Right renal pelvis (tissue), 4 donors: ENCODE measurements around the gene SMIM38. TPM values are rescaled to one million over a fixed set of nuclear protein-coding genes. Genes with fewer than 3 reads are reported as not detected.
"Not testable (repeated sequence)": the region's sequence is repeated elsewhere in the genome, so short reads cannot be mapped to it uniquely, and the experiment has no call there.

Experiments
- DNase-seq, 4 donors: peaks; one replicate each; pipeline ENCODE4 v3.0.0-alpha.2; 2013; ENCODE audit warnings: low read depth in 4 of 4, low spot score in 3 of 4, missing footprints in 1 of 4
- polyA plus RNA-seq, 4 donors: library from polyadenylated mRNA; unstranded; fragments of 120-200 nt; gene quantifications; one replicate each; pipeline ENCODE4 v1.2.1, GENCODE V29; 2013; ENCODE audit not compliant: insufficient read length in 4 of 4

SMIM38 gene
- polyA plus RNA-seq, 4 donors = 0.35 to 1.1 (median 0.47) TPM

DNA sequence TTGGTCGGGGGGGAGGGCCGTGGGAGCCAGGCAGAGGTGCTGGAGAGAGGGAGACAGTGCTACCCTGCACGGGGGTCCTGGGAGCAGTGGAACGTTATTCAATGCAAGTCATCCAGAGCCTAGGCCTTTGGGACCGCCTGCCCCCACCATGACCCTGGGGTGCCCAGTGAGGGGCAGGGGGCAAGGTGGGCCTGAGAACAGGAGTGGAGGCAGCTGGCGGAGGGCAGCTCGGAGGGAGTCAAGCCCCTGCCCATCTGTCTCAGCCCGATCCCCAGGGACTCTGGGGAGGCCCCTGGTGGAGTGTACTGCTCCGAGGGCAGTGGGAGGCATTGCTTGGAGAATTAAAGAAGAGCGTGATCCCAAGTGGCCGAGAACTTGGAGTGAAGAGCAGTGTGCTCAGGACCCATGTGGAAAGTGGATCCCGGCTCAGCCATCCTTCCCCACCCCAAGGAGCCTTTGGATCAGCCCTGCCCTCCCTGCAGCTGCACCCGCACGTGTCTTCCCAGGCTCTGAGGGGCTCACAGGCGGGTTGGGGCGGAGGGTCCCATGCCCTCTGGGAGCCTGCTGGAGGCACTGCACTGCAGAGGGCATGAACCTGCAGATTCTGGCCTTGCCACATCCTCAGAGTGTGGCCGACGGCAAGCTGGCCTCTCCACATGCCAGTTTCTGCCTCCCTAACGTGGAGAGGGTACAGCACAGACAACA lies 34.0 kb upstream of the SMIM38 start:
- no peak for DNase-seq

DNA sequence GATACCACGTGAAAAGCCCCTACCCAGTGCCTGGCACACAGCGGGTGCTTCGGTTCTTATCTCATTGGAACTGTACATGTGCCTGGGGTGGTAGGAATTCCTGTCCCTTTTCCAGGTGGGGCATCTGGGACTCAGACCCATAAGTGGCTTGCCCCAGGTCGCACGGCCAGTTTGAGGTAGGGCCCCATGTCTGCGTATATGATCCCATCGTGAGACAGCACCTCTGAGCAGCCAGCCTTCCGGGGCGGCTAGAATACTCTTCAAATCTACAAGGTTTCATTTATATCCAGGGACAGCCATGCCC lies 33.5 kb upstream of the SMIM38 start:
- DNase-seq = no peak

DNA sequence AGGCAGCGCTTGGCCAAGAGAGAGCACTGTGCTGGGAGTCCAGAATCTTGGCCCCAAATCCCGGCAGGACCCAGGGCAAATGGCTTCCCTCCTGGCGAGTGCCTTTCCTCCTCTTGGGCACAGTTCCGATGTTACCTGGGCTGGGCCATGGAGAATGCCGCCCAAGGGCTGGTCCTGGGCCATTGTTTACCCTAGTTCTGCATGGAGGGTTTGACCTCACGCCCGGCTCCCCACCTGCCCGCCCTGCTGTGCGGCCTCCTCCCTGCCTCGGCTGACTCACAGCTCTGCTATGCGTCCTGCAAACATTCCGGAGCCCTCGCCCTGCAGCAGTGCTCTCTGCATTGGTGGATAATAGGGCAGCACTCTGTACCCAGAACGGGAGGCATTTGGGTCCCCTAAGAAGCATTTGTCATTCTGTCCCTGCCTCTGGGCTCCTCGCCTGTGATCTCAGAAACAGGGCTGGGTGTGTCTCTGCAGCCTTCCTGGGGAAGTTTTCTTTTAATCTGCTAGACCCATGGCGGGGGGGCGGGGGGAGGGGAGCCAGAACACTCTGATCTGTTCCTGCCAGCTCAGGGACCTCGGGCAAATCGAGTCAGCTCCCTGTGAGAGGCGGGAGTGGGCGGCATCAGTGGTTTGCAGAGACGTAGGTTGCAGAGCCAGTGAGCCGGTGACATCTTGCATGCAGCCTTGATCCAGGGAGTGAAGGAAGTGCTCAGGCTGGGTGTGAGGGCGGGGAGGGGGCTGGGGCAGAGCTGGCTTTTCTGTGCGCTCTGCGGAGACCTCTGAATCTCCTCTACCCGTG lies 32.9 kb upstream of the SMIM38 start:
- DNase-seq = no peak

DNA sequence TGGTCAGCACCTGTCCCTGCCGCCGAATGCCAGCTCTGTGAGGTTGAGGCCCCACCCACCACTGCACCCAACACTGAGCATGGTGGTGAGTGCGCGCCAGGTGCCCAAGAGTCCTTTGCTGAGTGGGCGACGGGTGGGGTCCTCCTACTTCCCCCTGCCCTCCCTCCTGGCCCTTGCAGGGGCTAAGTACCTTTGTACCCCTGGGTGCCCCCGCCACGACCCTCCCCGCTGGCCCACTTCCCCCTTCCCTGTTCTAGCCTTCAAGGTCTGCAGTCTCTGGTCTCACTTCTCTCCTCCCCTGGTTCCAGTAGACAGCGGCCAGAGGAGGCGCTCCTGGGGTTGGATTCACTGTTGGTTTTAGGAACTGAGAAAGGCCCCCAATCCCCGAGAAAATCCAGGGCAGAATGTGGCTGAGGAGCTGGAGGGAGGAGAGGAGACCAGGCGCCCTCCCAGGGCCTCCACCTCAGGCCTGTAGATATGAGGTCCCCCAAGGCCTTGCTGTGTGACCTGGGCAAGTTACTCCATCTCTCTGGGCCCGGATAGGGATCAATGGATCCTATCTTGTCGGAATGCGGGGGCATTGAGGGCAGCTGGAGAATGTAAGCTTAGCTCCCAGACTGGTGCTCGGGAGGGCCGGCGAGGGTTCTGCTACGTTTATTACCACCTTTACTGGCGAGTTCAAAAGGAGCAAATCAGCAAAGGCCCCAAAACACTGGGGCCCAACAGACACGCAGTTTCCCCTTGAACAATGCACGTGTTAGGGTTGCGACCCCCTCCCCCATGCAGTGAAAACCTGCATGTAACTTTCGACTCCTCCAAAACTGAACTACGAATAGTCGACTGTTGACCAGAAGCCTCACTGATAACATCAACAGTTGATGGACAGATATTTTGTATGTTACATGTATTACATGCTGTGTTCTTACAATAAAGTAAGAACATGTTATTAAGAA lies 31.9 kb upstream of the SMIM38 start:
- DNase-seq = no peak

DNA sequence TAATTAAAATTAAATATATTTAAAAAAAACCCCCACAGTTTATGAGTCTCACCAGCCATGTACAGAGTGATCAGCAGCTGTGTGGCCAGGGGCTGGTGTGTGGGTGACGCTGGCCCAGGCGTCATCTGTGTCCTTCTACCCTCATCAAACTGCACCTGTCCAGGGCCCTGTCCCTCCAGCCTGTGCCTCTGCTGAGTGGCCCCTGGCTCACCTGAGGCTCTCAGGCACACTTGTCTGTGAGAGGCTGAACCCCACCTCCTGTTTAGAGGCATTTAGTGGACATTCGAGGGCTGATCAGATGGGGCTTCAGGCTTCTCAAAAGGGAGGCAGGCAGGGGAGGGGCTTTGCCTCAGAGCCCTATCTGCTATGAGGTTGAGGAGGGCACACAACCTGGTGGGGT lies 29.9 kb upstream of the SMIM38 start:
- DNase-seq = no peak

DNA sequence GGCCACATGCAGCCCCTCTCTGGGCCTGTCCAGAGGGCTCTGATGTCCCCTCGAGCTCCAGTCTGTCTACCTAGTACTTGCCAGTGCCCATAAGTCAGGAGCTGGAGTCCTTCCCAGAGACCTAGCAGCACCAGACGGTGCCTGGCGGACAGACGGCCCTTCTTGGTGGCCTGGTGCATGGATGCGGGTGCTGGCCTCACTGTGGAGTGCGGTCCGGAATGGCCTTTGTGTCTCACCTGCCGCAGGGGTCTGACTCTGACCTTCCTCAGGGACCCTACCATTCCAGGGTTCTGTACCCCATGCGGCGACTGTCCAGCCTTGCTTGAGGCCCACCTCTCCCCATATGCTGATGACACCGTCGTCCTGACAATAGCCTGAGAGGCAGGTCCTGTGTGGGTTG lies 29.4 kb upstream of the SMIM38 start:
- DNase-seq = no peak

DNA sequence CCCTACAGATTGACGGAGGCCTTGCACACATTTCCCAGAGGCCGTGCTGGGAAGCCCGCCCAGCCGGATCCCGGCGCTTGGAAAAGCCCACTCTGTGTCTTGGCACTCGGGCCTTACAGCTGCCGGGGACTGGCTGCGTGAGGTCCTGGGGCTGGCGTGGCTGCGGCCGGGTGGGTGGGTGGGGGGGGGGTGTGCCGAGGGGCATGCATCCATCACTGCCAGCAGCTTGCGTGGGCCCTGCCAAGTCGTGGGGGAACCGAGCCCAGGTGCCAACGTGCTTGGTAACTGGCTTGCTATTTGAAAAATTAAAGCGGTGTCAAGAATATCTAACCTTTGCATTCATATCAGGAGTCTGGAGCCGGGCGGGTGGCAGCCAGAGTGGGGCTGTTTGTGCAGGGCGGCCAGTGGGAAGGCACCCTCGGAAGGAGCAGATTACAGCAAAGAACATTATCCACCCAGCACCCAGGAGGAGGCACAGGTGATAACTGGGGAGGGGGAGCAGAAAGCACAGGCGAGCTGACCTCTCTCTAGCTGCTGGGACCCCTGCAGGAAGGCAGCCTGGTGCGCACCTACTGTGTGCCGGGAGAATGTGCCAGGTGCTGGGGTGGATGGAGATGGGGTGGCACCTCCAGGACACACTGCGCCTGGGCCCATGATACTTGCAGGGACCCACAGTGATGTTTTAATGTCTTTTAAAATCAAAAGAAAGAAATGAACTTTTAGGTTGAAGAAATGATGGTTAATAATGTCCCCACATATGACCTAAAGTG lies 28.5 kb upstream of the SMIM38 start:
- DNase-seq = no peak

DNA sequence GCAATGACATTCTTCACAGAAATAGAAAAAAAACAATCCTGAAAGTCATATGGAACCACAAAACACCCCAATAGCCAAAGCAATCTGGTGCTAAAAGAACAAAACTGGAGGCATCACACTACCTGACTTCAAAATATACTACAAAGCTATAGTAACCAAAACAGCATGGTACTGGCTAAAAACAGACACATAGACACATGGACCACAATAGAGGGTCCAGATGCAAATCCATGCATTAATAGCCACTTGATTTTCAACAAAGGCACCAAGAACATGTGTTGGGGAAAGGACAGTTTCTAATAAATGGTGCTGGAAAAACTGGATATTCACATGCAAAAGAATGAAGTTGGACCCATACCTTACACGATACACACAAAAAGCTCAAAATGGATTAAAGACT lies 27.9 kb upstream of the SMIM38 start:
- no peak for DNase-seq

DNA sequence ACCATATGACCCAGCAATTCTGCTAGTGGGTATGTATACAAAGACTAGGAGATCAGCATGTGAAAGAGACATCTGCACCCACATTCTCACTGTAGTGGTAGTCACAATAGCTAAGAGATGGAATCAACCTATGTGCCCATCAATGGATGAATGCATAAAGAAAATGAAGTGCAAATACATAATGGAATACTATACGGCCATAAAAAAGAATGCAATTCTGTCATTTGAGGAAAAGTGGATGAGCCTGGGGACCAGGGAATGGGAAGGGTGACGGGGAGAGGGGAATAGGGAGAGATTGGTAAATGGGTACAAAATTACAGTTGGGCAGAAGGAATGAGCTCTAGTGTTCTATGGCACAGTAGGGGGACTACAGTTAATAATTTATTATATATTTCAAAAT lies 26.7 kb upstream of the SMIM38 start:
- no peak for DNase-seq

DNA sequence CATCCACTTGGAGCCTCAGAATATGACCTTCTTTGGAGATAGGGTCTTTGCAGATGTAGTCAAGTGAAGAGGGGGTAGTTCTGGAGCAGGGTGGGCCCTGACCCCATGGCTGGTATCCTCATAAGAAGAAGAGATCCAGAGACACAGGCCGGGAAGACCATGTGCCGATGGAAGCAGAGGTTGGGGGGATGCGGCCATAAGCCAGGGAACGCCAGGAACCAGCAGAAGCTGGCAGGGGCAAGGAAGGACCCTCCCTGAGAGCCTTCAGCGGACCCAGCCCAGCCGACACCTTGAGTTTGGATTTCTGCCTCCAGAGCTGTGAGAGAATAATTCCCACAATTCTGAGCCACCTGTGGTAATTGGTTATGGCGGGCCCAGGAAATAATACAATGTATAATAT lies 26.1 kb upstream of the SMIM38 start:
- DNase-seq = no peak

DNA sequence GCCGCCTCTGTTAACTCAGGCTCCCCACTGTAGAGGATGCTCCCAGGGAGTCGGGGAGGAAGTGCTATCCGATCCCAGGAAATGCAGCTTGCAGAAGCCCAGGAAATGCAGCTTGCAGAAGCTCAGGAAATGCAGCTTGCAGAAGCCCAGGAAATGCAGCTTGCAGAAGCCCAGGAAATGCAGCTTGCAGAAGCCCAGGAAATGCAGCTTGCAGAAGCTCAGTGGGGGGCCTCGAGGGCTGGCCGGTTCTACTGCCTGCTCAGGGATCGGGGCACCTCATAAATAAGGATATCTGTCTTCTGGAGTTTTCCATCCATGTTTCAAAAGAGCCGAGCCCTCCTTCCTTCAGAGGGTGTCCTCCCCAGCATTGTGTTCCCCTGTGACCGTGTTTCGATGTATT lies 25.1 kb upstream of the SMIM38 start:
- DNase-seq = no peak

DNA sequence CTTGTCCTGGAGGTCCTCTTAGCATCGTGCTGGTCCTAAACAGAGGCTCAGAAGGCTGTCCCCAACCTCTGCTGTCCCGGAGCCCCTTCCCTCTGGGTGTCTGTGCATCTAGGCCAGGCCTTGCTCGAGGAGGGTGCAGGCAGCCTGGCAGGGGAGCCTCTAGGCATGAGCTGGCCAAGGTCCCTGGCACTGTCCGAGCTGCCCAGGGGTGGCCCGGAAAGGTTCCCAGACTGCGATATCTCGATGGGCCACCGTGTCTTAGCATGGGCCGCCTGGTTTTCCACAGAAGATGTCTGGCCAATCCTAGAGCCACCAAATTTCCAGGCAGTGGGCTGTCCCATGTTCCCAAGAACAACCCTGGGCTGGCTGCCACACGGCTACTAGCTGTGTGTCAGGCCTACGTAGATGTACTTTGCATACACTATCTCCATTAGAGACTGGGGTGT lies 24.6 kb upstream of the SMIM38 start:
- DNase-seq = no peak

DNA sequence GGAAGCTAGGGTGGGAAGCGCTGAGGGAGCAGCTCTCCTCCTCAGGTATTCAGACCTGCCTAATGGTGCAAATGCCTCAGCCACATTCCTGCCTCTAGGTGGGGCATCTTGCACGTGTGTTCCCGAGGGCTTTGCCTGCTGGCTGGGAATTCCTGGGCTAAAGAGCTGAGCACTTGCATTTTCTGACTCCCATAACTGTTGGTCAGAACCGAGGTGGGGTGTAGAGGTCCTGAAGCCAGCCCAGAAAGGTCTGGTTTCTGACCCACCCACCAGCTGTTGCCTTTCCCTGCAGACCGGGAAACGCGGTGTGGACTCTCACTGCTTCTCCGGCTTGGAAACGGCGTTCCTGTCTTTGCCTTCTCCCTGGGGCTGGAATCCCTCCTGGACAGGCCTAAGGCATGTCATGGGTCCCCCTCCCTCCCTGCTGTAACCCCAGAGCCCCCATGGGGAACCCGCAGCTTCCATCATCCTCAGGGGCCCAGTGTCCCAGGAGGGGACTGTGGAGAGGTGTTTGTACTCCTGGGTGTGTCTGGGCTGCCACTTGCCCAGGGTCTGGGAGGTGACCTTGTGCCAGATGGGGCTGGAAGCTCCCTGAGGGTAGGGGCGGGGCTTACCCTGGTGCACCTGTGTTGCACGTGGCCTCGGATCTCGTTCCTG lies 24.0 kb upstream of the SMIM38 start:
- peak; percentile 79 to 91 (median 82) for DNase-seq

DNA sequence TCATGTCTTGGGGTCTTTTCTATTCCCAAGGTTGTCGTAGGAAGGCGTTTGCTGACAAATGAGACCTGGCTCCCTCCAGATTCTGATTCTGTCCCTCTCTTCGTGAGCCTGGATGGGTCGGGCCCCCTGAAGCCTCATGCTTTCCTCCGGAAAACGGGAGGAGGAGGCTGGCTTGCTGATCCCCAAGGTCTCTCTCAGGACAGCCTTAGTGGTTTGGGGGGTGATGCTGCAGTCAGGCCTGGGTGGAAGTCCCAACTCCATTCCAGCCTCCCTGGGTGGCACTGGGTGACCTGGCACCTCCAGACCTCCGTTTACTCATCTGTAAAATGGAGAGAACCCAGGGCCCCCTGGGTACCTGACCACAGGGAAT lies 23.4 kb upstream of the SMIM38 start:
- DNase-seq = no peak

DNA sequence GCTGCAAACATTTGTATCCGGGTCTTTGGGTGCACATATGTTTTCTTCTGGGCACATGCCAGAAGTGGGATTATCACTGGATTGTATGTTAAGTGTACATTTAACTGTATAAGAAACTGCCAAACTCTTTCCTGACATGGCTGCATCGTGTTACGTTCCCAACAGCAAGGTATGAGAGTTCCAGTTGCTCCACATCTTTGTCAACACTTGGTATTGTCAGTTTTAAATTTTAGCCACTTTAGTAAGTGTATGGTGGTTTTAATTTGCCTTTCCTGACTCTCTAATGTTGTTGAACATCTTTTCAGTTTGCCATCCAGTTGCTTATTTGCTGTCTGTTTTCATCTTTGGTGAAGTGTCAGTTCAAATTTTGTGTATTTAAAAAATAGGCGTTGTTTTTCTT lies 22.5 kb upstream of the SMIM38 start:
- DNase-seq = no peak

DNA sequence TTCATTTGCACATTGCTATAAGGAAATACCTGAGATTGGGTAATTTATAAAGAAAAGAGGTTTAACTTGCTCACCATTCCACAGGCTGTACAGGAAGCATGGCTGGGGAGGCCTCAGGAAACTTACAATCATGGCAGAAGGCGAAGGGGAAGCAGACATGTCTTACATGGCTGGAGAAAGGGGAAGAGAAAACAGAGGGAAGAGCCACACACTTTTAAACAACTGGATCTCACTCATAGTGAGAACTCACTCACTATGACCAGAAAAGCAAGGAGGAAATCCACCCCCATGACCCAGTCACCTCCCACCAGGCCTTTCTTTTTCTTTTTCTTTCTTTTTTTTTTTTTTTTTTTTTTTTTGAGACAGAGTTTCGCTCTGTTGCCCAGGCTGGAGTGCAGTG lies 21.6 kb upstream of the SMIM38 start:
- DNase-seq = not testable (repeated sequence)

DNA sequence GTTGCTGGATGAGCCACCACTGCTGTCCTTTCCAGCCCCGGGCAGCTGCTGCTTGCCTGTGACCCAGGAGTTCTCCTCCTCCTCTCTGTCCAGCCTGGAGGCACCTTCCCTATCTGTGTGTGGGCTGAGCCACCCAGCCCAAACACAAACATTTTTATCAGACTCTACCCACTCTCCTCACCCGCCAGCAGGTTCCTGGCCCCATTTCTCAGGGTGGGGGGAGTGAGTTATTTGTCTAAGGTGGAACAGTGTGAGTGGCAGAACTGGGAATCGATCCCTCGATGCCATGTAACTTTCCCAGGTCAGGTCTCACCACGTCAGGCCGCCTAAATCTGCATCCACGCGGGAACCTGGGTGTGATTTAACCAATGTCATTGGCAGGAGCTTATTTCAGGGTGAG lies 20.8 kb upstream of the SMIM38 start:
- no peak for DNase-seq

DNA sequence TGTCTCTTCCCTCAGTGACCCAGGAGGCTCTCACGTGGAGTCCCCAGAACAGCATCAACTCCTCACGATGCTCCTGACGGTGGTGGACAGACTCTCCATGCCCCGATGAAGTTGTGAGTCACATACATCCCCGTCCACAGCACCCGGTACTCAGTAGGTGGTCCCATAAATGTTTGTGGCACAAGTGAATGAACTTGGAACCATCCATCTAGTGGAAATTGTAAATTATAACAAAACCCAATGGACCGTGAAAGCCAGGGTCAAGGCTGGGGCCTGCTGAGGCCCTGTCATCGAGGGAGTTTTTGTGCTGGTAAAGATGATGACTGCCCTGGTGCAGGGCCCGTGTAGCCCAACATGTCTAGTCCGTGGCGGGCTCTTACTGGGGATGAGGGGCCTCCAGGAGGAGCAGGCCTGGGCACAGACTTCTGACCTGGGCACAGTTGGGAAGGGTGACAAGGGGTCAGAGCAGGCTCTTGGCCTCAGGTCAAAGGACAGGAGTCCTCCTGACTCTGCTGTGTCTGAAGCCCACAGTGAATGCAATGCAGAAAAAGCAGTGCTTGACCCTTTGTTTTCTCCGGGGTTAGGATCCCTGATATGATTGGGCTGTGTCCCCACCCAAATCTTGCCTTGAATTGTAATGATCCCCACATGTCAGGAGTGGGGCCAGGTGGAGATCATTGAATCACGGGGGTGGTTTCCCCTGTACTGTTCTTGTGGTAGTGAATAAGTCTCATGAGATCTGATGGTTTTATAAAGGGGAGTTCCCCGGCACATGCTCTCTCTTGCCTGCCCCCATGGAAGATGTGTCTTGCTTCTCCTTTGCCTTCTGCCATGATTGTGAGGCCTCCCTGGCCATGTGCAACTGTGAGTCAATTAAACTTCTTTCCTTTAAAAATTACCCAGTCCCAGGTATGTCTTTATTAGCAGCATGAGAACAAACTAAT lies 20.0 kb upstream of the SMIM38 start:
- DNase-seq = no peak

DNA sequence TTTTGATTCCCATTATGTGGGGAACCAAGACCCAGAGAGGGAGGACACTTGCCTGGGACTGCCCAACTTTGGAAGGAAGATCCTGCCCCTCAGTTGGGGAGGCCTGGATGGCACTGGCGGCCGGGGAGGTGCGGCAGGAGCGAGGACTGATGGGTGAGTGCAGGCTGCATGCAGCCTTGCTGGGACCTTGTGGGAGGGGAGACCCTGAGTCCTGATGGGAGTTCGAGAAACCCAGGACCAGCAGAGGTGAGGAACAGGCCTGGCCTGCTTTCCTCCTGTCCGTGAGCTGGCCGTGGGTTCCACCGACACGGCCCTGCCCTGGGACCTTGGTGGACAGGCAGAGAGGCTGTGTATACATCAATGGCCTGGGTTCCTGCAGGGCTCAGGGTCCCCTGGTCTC lies 19.3 kb upstream of the SMIM38 start:
- no peak for DNase-seq
